WTC11 (cell line): Measurements from ENCODE around the gene GPA33.

Experiments used
- ATF3 ChIP-seq: sonication (generic); formaldehyde crosslinking; conservative IDR thresholded peaks from 2 replicates; pipeline ENCODE4 v1.8.1; 2022; ENCODE audit warnings: mild to moderate bottlenecking, missing genetic modification reagents
- E2F1 ChIP-seq: sonication (generic); formaldehyde crosslinking; IDR thresholded peaks from 2 replicates; pipeline ENCODE4 v1.8.0; 2022; ENCODE audit warnings: mild to moderate bottlenecking, missing genetic modification reagents
- FOXK1 ChIP-seq: sonication (generic); formaldehyde crosslinking; IDR thresholded peaks from 2 replicates; pipeline ENCODE4 v1.8.0; 2022; ENCODE audit warnings: mild to moderate bottlenecking, moderate library complexity, missing genetic modification reagents
- NR2C2 ChIP-seq: sonication (generic); formaldehyde crosslinking; IDR thresholded peaks from 2 replicates; pipeline ENCODE4 v1.8.0; 2022; ENCODE audit warnings: mild to moderate bottlenecking, missing genetic modification reagents
- OVOL2 ChIP-seq: fragments of 250-450 bp; sonication (Bioruptor Pico); IDR thresholded peaks from 2 replicates; pipeline ENCODE4 v1.9.0; 2021; ENCODE audit warnings: mild to moderate bottlenecking, borderline replicate concordance
- SP1 ChIP-seq: sonication (generic); formaldehyde crosslinking; conservative IDR thresholded peaks from 2 replicates; pipeline ENCODE4 v1.8.1; 2022; ENCODE audit warnings: missing genetic modification reagents

GRCh38 chr1:167130829-167131510 is 40.8 kb upstream of the GPA33 start:
- TF ChIP-seq NR2C2 (CRISPR knock-in tag): no peak
- no peak for TF ChIP-seq ATF3
- TF ChIP-seq SP1: no peak
- TF ChIP-seq E2F1 (CRISPR knock-in tag): no peak
- no peak for TF ChIP-seq FOXK1 (CRISPR knock-in tag)
- TF ChIP-seq OVOL2 (CRISPR knock-in tag): no peak
